Activated naive CD4-positive, alpha-beta T cell treated with anti-CD3 and anti-CD28 coated beads, Interleukin-2, amount 10 ng/mL, durations not matched to agents 7 days and 5 days (primary cell): ENCODE measurements around the gene STAMBPL1.
A peak's percentile ranks its signal among the peaks of the same experiment; 100 is the strongest.
"Not testable (repeated sequence)": the region's sequence is repeated elsewhere in the genome, so short reads cannot be mapped to it uniquely, and the experiment has no call there.

ENCODE experiments used
- CTCF ChIA-PET: fragments of 350-600 bp; sonication (Branson Sonifier 250); formaldehyde crosslinking; loops from one replicate; lab custom pipeline; 2021; ENCODE audit warnings: antibody characterized with exemption; lab: Charles Lee
- DNase-seq: peaks from one replicate; pipeline ENCODE4 v3.0.0-alpha.2; 2020
- H3K27ac Mint-ChIP-seq: one replicate; pipeline ENCODE4 v1.8.0; 2021; ENCODE audit warnings: mild to moderate bottlenecking, moderate library complexity, mixed read lengths
- H3K27me3 Mint-ChIP-seq: one replicate; pipeline ENCODE4 v1.8.0; 2021; ENCODE audit warnings: mild to moderate bottlenecking, mixed read lengths
- H3K36me3 Mint-ChIP-seq: one replicate; pipeline ENCODE4 v1.8.0; 2021; ENCODE audit warnings: mixed read lengths
- H3K4me1 Mint-ChIP-seq: one replicate; pipeline ENCODE4 v1.8.0; 2021; ENCODE audit warnings: mixed read lengths
- H3K4me3 Mint-ChIP-seq: one replicate; pipeline ENCODE4 v1.8.0; 2021; ENCODE audit warnings: mild to moderate bottlenecking, moderate library complexity, mixed read lengths
- H3K9me3 Mint-ChIP-seq: one replicate; pipeline ENCODE4 v1.8.0; 2021; ENCODE audit warnings: mixed read lengths

The STAMBPL1 gene

GRCh38 chr10:88866454-88866853 lies 13.6 kb upstream of the STAMBPL1 start:
- Mint-ChIP-seq H3K4me1 (no peaks in the 10 kb centered on the region), H3K4me3 (no peak overlapping the region), H3K27ac (no peak overlapping the region), H3K9me3 (no peaks in the 10 kb centered on the region), H3K36me3 (no peaks in the 10 kb centered on the region), H3K27me3 (peaks cover 24% of the 10 kb centered on the region)
- DNase-seq = no peak
- CTCF ChIA-PET = interaction anchor here (5.7 kb wide), 1 partner anchor 31 kb away, joined by 35 read pairs; no protein-coding TSS in a partner anchor

GRCh38 chr10:88870089-88870488 lies 10.0 kb upstream of the STAMBPL1 start:
- Mint-ChIP-seq H3K4me3 (no peak overlapping the region), H3K4me1 (no peaks in the 10 kb centered on the region), H3K9me3 (no peaks in the 10 kb centered on the region), H3K36me3 (peaks cover 2% of the 10 kb centered on the region), H3K27ac (no peak overlapping the region), H3K27me3 (peaks cover 16% of the 10 kb centered on the region)
- CTCF ChIA-PET = interaction anchor here (0.6 to 0.9 kb wide), 3 partner anchors 75 to 1019 kb away, joined by 3 read pairs; no protein-coding TSS in a partner anchor
- no peak for DNase-seq

- no peak for DNase-seq
- CTCF ChIA-PET = no interaction called here
- no peak overlapping the region for H3K4me3 Mint-ChIP-seq
- peaks cover 11% of the 10 kb centered on the region for H3K27me3 Mint-ChIP-seq
- H3K36me3 Mint-ChIP-seq = peaks cover 3% of the 10 kb centered on the region
- no peak overlapping the region for H3K27ac Mint-ChIP-seq
- peaks cover 7% of the 10 kb centered on the region for H3K9me3 Mint-ChIP-seq
- H3K4me1 Mint-ChIP-seq = peaks cover 20% of the 10 kb centered on the region
Measured at GRCh38 chr10:88873757-88874156, 6.3 kb upstream of the STAMBPL1 start.

GRCh38 chr10:88874281-88874680 lies 5.8 kb upstream of the STAMBPL1 start:
- CTCF ChIA-PET = interaction anchor here (1.1 kb wide), 1 partner anchor 38 kb away, joined by 5 read pairs; no protein-coding TSS in a partner anchor
- H3K27ac Mint-ChIP-seq = no peak overlapping the region
- no peak overlapping the region for H3K4me3 Mint-ChIP-seq
- DNase-seq = no peak
- peaks cover 3% of the 10 kb centered on the region for H3K36me3 Mint-ChIP-seq
- H3K4me1 Mint-ChIP-seq = peaks cover 25% of the 10 kb centered on the region
- H3K9me3 Mint-ChIP-seq = peaks cover 7% of the 10 kb centered on the region
- H3K27me3 Mint-ChIP-seq = peaks cover 9% of the 10 kb centered on the region

GRCh38 chr10:88875081-88875480 lies 5.0 kb upstream of the STAMBPL1 start:
- CTCF ChIA-PET = interaction anchor here (1.1 kb wide), 1 partner anchor 39 kb away, joined by 5 read pairs; no protein-coding TSS in a partner anchor
- H3K9me3 Mint-ChIP-seq = peaks cover 7% of the 10 kb centered on the region

GRCh38 chr10:88877298-88877697 lies 2.7 kb upstream of the STAMBPL1 start:
- Mint-ChIP-seq H3K27ac (no peak overlapping the region), H3K4me1 (peaks cover 45% of the 10 kb centered on the region), H3K4me3 (no peak overlapping the region), H3K27me3 (peaks cover 6% of the 10 kb centered on the region), H3K36me3 (peaks cover 15% of the 10 kb centered on the region), H3K9me3 (peaks cover 7% of the 10 kb centered on the region)
- no peak for DNase-seq
- CTCF ChIA-PET = interaction anchor here (1.5 to 6.6 kb wide), 2 partner anchors 13 to 42 kb away, joined by 9 to 36 read pairs; no protein-coding TSS in a partner anchor

More at GRCh38 chr10:88875081-88875480, 5.0 kb upstream of the STAMBPL1 start:
- Mint-ChIP-seq H3K27me3 (peaks cover 9% of the 10 kb centered on the region), H3K27ac (no peak overlapping the region), H3K4me3 (no peak overlapping the region), H3K4me1 (peaks cover 32% of the 10 kb centered on the region), H3K36me3 (peaks cover 3% of the 10 kb centered on the region)
- no peak for DNase-seq

GRCh38 chr10:88880282-88881076 lies 434 bp downstream of the STAMBPL1 start:
- H3K4me1 Mint-ChIP-seq = peaks cover 75% of the 10 kb centered on the region
- peak overlapping the region; percentile 98 for H3K4me3 Mint-ChIP-seq
- CTCF ChIA-PET = interaction anchor here (1.0 to 6.6 kb wide), 6 partner anchors 40 to 54 kb away, joined by 3 to 36 read pairs (median 4); no protein-coding TSS in a partner anchor

DNA sequence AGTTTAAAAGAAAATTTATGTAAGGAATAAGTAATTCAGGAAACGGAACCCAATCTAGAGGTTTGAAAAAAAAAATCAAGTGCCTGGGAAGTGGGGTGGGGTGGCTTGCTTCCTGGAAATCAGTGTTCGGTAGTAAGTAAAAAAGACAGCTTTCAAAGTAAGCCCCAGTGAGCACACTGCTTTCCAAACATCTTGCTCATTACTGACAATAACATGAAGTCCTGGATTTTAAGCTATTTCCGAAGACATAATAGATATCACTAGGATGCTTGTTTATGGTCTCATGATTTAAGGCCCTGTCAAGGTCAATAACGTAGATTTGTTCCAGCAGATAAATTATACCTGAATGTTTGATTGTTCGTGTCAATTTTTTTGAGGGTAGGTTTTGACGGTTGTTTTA lies 1.3 kb downstream of the STAMBPL1 start:
- Mint-ChIP-seq H3K36me3 (peaks cover 44% of the 10 kb centered on the region), H3K27ac (peak overlapping the region; percentile 98), H3K4me3 (peak overlapping the region; percentile 98), H3K4me1 (peaks cover 83% of the 10 kb centered on the region), H3K9me3 (peaks cover 7% of the 10 kb centered on the region), H3K27me3 (peaks cover 3% of the 10 kb centered on the region)
- DNase-seq = peak; percentile 26
- CTCF ChIA-PET = interaction anchor here (0.6 to 6.6 kb wide), 5 partner anchors 44 to 1041 kb away, joined by 3 to 36 read pairs (median 5); no protein-coding TSS in a partner anchor

More at GRCh38 chr10:88880282-88881076, 434 bp downstream of the STAMBPL1 start:
- Mint-ChIP-seq H3K27me3 (peaks cover 4% of the 10 kb centered on the region), H3K9me3 (peaks cover 7% of the 10 kb centered on the region), H3K27ac (peak overlapping the region; percentile 98), H3K36me3 (peaks cover 41% of the 10 kb centered on the region)
- DNase-seq = peak; percentile 87

DNA sequence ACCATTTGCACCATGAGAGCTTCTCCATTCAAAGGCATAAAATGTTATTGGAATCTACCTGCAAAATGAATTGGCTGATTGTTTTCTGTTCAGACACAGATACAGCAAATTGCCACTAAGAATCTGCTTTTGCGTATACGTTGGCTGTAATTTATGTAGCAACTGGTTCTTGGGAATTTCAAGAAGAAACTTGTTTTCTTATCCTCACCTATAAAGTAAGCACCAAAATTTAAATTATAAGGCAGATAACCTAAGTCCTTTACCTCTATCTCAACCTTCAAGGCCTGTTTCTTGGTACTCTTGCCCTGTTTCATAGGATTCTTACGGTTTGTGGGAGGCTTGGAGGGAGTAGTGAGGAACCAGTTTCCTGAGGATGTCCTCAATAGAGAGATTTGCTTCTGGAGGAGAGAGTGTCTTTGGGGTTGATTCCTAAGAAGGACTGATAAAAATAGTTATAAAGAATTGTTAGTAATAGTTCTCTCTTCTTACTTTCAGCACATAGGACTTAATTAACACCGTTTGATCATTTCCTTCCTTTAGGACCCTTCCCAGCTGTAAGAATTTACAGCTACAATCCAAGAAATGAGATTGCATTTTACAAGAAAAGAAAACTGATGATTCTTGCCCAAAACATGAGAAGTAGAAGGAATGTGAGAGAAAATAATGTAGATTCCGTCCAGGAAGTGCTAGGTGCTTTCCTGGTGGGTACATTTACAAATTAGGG lies 2.0 kb downstream of the STAMBPL1 start:
- Mint-ChIP-seq H3K27me3 (peaks cover 3% of the 10 kb centered on the region), H3K9me3 (peaks cover under 1% of the 10 kb centered on the region)

GRCh38 chr10:88882646-88883447 lies 2.8 kb downstream of the STAMBPL1 start:
- not testable (repeated sequence) for H3K9me3 Mint-ChIP-seq, H3K27me3 Mint-ChIP-seq, DNase-seq
- peak overlapping the region; percentile 98 for H3K27ac Mint-ChIP-seq
- H3K4me1 Mint-ChIP-seq = peaks cover 84% of the 10 kb centered on the region
- peak overlapping the region; percentile 98 for H3K4me3 Mint-ChIP-seq
- peaks cover 49% of the 10 kb centered on the region for H3K36me3 Mint-ChIP-seq
- CTCF ChIA-PET = interaction anchor here (0.6 to 6.6 kb wide), 5 partner anchors 45 to 158 kb away, joined by 3 to 36 read pairs (median 5); no protein-coding TSS in a partner anchor

More for the DNA sequence above, 2.0 kb downstream of the STAMBPL1 start:
- DNase-seq = no peak
- H3K27ac Mint-ChIP-seq = peak overlapping the region; percentile 98
- CTCF ChIA-PET = interaction anchor here (0.6 to 6.6 kb wide), 5 partner anchors 45 to 1041 kb away, joined by 3 to 36 read pairs (median 5); no protein-coding TSS in a partner anchor
- peaks cover 48% of the 10 kb centered on the region for H3K36me3 Mint-ChIP-seq
- peaks cover 83% of the 10 kb centered on the region for H3K4me1 Mint-ChIP-seq
- H3K4me3 Mint-ChIP-seq = peak overlapping the region; percentile 98

DNA sequence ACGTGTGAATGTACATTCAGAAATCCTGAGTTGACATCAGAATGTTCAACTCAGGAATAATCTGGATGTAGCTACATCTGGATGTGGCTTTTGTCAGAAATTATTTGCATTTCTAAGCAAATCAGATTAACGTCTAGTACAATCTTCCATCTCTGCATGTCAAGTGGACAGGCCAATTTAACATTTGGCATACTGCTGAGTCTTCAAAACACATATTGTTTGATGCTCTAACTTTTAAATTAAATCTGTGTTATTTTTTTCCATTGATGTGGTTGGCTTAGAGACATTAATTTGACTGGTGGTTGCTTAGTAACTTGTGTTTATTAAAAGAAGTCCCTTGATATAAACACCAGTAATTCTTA lies 3.4 kb downstream of the STAMBPL1 start:
- Mint-ChIP-seq H3K4me1 (peaks cover 84% of the 10 kb centered on the region), H3K9me3 (no peaks in the 10 kb centered on the region), H3K27me3 (peaks cover 3% of the 10 kb centered on the region), H3K4me3 (peak overlapping the region; percentile 98), H3K36me3 (peaks cover 53% of the 10 kb centered on the region), H3K27ac (peak overlapping the region; percentile 77)
- CTCF ChIA-PET = interaction anchor here (1.3 to 5.8 kb wide), 2 partner anchors 18 to 49 kb away, joined by 5 to 27 read pairs; no protein-coding TSS in a partner anchor
- no peak for DNase-seq

DNA sequence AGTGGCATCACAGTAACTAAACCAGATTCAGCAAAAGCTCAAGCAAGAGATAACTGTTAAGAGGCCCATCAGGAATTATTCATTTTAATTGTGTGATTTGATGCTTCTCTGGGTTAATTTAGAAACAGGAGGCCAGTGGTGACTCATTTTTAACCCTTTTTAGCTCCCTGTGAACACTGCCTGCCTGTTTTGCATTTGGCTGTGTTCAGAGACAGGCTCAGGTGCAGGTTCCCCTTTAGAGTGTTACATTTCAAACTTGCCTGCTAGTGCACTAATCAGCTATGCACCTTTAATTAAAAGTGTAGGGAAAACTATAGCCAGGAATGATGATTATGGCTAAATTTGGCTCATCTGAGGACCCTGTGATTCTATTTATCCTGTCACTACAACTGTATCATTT lies 6.5 kb downstream of the STAMBPL1 start:
- CTCF ChIA-PET = interaction anchor here (1.0 to 5.8 kb wide), 3 partner anchors 9 to 52 kb away, joined by 3 to 27 read pairs (median 5); no protein-coding TSS in a partner anchor
- Mint-ChIP-seq H3K27me3 (no peaks in the 10 kb centered on the region), H3K9me3 (no peaks in the 10 kb centered on the region), H3K27ac (no peak overlapping the region), H3K36me3 (peaks cover 61% of the 10 kb centered on the region), H3K4me3 (no peak overlapping the region), H3K4me1 (peaks cover 82% of the 10 kb centered on the region)
- DNase-seq = no peak

DNA sequence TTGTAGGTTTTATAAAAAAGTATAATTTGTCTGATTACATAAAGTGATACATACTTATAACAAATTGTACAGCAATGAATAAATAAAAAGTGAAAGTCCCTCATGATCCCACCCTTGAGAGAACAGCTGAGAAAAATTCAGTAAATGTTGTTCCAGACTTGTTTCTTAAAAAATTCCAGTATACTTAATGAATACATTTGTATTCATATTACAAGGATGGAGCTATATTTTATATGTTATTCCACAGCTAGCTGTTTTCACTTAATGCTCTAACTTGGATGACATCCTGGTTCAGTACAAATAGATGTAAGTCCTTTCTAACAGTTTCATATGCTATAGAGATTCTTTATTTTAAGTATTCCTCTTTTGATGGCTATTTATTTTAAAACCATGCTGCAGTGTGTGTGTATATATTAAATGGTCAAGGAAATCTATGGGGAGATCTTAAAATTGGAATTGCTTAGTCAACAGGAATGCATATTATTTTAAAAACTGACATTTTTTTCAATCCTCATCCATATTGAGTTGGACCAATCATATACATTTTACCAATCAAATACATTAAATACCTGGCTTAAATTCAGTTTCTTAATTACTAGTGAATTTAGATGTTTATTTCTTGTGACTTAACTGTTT lies 8.9 kb downstream of the STAMBPL1 start:
- H3K4me1 Mint-ChIP-seq = peaks cover 69% of the 10 kb centered on the region
- H3K9me3 Mint-ChIP-seq = no peaks in the 10 kb centered on the region
- CTCF ChIA-PET = interaction anchor here (0.6 to 5.8 kb wide), 2 partner anchors 54 to 1011 kb away, joined by 3 to 27 read pairs; no protein-coding TSS in a partner anchor
- no peak overlapping the region for H3K4me3 Mint-ChIP-seq
- H3K36me3 Mint-ChIP-seq = peaks cover 42% of the 10 kb centered on the region
- DNase-seq = no peak
- no peak overlapping the region for H3K27ac Mint-ChIP-seq
- H3K27me3 Mint-ChIP-seq = no peaks in the 10 kb centered on the region
